SKM-1 treated with dmso at 0.1 percent for 144 hours (cell line): Measurements from ENCODE around the gene SLC9A9.

Source experiments
- DNase-seq: peaks from one replicate; lab custom pipeline; 2025; ENCODE audit not compliant: unreplicated experiment; lab: John Stamatoyannopoulos, UW

Gene SLC9A9

GRCh38 chr3:143265501-143266070 lies 582.7 kb downstream of the SLC9A9 start:
- DNase-seq, result no peak

- DNase-seq, result no peak
Observed at GRCh38 chr3:143263852-143264513, 584.3 kb downstream of the SLC9A9 start.

GRCh38 chr3:143261848-143262247 lies 586.4 kb downstream of the SLC9A9 start:
- no peak for DNase-seq

- DNase-seq, result no peak
Observed at GRCh38 chr3:143258692-143259091, 589.6 kb downstream of the SLC9A9 start.

GRCh38 chr3:143256416-143256815 lies 591.9 kb downstream of the SLC9A9 start:
- DNase-seq, result no peak

GRCh38 chr3:143255739-143256138 lies 592.5 kb downstream of the SLC9A9 start:
- no peak for DNase-seq

- no peak for DNase-seq
Observed at GRCh38 chr3:143252931-143253330, 595.3 kb downstream of the SLC9A9 start.

GRCh38 chr3:143249014-143249413 lies 599.3 kb downstream of the SLC9A9 start:
- no peak for DNase-seq

- no peak for DNase-seq
Observed at GRCh38 chr3:143247073-143247472, 601.2 kb downstream of the SLC9A9 start.

- DNase-seq, result no peak
Observed at GRCh38 chr3:143245692-143246091, 602.6 kb downstream of the SLC9A9 start.

GRCh38 chr3:143244516-143245063 lies 603.7 kb downstream of the SLC9A9 start:
- no peak for DNase-seq

GRCh38 chr3:143243686-143244085 lies 604.6 kb downstream of the SLC9A9 start:
- no peak for DNase-seq

GRCh38 chr3:143242691-143243090 lies 605.6 kb downstream of the SLC9A9 start:
- DNase-seq, result no peak

- DNase-seq, result no peak
Observed at GRCh38 chr3:143242101-143242500, 606.2 kb downstream of the SLC9A9 start.

GRCh38 chr3:143241481-143241951 lies 606.8 kb downstream of the SLC9A9 start:
- DNase-seq, result no peak

- DNase-seq, result no peak
Observed at GRCh38 chr3:143240886-143241285, 607.4 kb downstream of the SLC9A9 start.

- no peak for DNase-seq
Observed at GRCh38 chr3:143239031-143239430, 609.2 kb downstream of the SLC9A9 start.

- DNase-seq, result no peak
Observed at GRCh38 chr3:143237077-143237627, 611.1 kb downstream of the SLC9A9 start.

- no peak for DNase-seq
Observed at GRCh38 chr3:143236226-143236964, 611.9 kb downstream of the SLC9A9 start.

GRCh38 chr3:143235614-143236204 lies 612.6 kb downstream of the SLC9A9 start:
- no peak for DNase-seq

- DNase-seq, result no peak
Observed at GRCh38 chr3:143234526-143234925, 613.7 kb downstream of the SLC9A9 start.
